GM12878 (cell line): Measurements from ENCODE around the gene DNAJC15. TPM values are rescaled to one million over a fixed set of nuclear protein-coding genes. Genes with fewer than 3 reads are reported as not detected.
A peak's percentile ranks its signal among the peaks of the same experiment; 100 is the strongest.

Source experiments
- ATAC-seq: fragments of 200-7000 bp; cut with Tn5 transposase; 3 replicates; pipeline ENCODE4 v1.9.1; 2020; ENCODE audit warnings: mild to moderate bottlenecking, moderate library complexity
- BruUV-seq: library from RNA; stranded (reverse); fragments of 400-500 nt; replicated peaks from 2 replicates; lab custom pipeline; 2021; lab: Mats Ljungman, UMichigan
- CTCF ChIA-PET: fragments of 300-600 bp; sonication (Branson Sonifier 250); formaldehyde crosslinking; extraction: SDS; loops from one replicate; lab custom pipeline; 2021; ENCODE audit warnings: inconsistent platforms; lab: Yijun Ruan, JAX
- POLR2A ChIA-PET: fragments of 350-600 bp; formaldehyde crosslinking; extraction: SDS; loops from one replicate; lab custom pipeline; 2021; ENCODE audit warnings: inconsistent platforms; lab: Charles Lee
- RAD21 ChIA-PET: fragments of 300-600 bp; sonication (Branson Sonifier 250); formaldehyde crosslinking; loops from one replicate; lab custom pipeline; 2023; ENCODE audit warnings: antibody characterized with exemption; ENCODE audit not compliant: unreplicated experiment; lab: Charles Lee
- SMC1A ChIA-PET: fragments of 300-600 bp; sonication (Branson Sonifier 250); formaldehyde crosslinking; loops from one replicate; lab custom pipeline; 2023; ENCODE audit not compliant: unreplicated experiment, uncharacterized antibody; lab: Charles Lee
- DNase-seq: peaks from one replicate; pipeline ENCODE4 v3.0.0-alpha.2; 2011; ENCODE audit warnings: low read depth, low spot score
- FAIRE-seq: peaks from 3 replicates; lab custom pipeline; 2011; peaks lifted over from hg19 to GRCh38; lab: Jason Lieb, UNC
- H2AFZ ChIP-seq: 2 replicates; pipeline ENCODE4 v1.6.0; 2011; ENCODE audit warnings: low read depth, low read length, control low read depth; ENCODE audit not compliant: control insufficient read depth
- H3K27ac ChIP-seq: 2 replicates; pipeline ENCODE4 v1.5.1; 2011; ENCODE audit warnings: control low read depth; ENCODE audit not compliant: control insufficient read depth, insufficient read depth
- H3K27me3 ChIP-seq, 2 experiments: replicated peaks in 1 of 2; 2 replicates each; pipeline versions ENCODE4 v1.6.0 to v1.6.1; 2011; ENCODE audit warnings: low read length in 1 of 2; ENCODE audit not compliant: control insufficient read depth in 2 of 2, insufficient read depth in 2 of 2
- H3K36me3 ChIP-seq, 2 experiments: 2 replicates each; pipeline ENCODE4 v1.5.1; 2011; ENCODE audit warnings: low read length in 1 of 2; ENCODE audit not compliant: control insufficient read depth in 2 of 2, insufficient read depth in 2 of 2
- H3K4me1 ChIP-seq: 2 replicates; pipeline ENCODE4 v1.6.1; 2011; ENCODE audit warnings: mild to moderate bottlenecking, low read length, moderate library complexity, mixed read lengths; ENCODE audit not compliant: control insufficient read depth, insufficient read depth
- H3K4me2 ChIP-seq: 2 replicates; pipeline ENCODE4 v1.6.0; 2011; ENCODE audit warnings: control low read depth; ENCODE audit not compliant: control insufficient read depth, insufficient read depth
- H3K4me3 ChIP-seq: fragments of 200-600 bp; sonication (generic); 2 replicates; pipeline ENCODE4 v1.5.1; 2016
- H3K79me2 ChIP-seq: 2 replicates; pipeline ENCODE4 v1.6.0; 2011; ENCODE audit warnings: low read length; ENCODE audit not compliant: control insufficient read depth, insufficient read depth
- H3K9ac ChIP-seq: 2 replicates; pipeline ENCODE4 v1.8.0; 2011; ENCODE audit warnings: low read length, control low read depth, mixed read lengths; ENCODE audit not compliant: control insufficient read depth, insufficient read depth
- H3K9me3 ChIP-seq: replicated peaks from 3 replicates; pipeline ENCODE4 v1.5.1; 2011; ENCODE audit warnings: mild to moderate bottlenecking, low read length; ENCODE audit not compliant: control insufficient read depth, insufficient read depth
- H4K20me1 ChIP-seq: 2 replicates; pipeline ENCODE4 v1.6.0; 2011; ENCODE audit not compliant: control insufficient read depth, insufficient read depth
- CBX3 ChIP-seq: fragments of 200-600 bp; sonication (generic); IDR thresholded peaks from 2 replicates; pipeline ENCODE4 v1.6.1; 2016; ENCODE audit warnings: low read depth, borderline replicate concordance
- CBX5 ChIP-seq: sonication (generic); IDR thresholded peaks from 2 replicates; pipeline ENCODE4 v1.6.1; 2016; ENCODE audit warnings: low read depth, moderate library complexity, mild to moderate bottlenecking, inconsistent platforms
- E4F1 ChIP-seq: fragments of 450-650 bp; IDR thresholded peaks from 2 replicates; pipeline ENCODE4 v1.6.1; 2018; ENCODE audit warnings: borderline replicate concordance, mild to moderate bottlenecking; ENCODE audit not compliant: partially characterized antibody
- EED ChIP-seq: sonication (generic); IDR thresholded peaks from 2 replicates; pipeline ENCODE4 v1.6.1; 2016; ENCODE audit warnings: antibody characterized with exemption, low read depth
- FOXK2 ChIP-seq: fragments of 450-650 bp; IDR thresholded peaks from 2 replicates; pipeline ENCODE4 v1.6.1; 2017; ENCODE audit warnings: mild to moderate bottlenecking, moderate library complexity
- HCFC1 ChIP-seq: fragments of 150-350 bp; IDR thresholded peaks from 2 replicates; pipeline ENCODE4 v1.6.1; 2014; ENCODE audit warnings: low read length
- IKZF1 ChIP-seq: fragments of 450-650 bp; conservative IDR thresholded peaks from 2 replicates; pipeline ENCODE4 v1.6.1; 2017; ENCODE audit warnings: antibody characterized with exemption, mild to moderate bottlenecking
- IKZF2 ChIP-seq, 2 experiments: fragments of 450-650 bp; IDR thresholded peaks; 2 replicates each; pipeline ENCODE4 v1.6.1; 2017; ENCODE audit warnings: mild to moderate bottlenecking in 2 of 2, moderate library complexity in 2 of 2
- JUNB ChIP-seq: IDR thresholded peaks from 2 replicates; pipeline ENCODE4 v1.6.1; 2016; ENCODE audit warnings: antibody characterized with exemption, mild to moderate bottlenecking
- MEF2A ChIP-seq: IDR thresholded peaks from 2 replicates; pipeline ENCODE4 v1.6.1; 2011; ENCODE audit warnings: low read depth, mild to moderate bottlenecking, low read length, moderate library complexity; ENCODE audit not compliant: insufficient read depth
- MTA3 ChIP-seq: IDR thresholded peaks from 2 replicates; pipeline ENCODE4 v1.6.1; 2012; ENCODE audit warnings: low read length, inconsistent platforms, borderline replicate concordance
- NBN ChIP-seq: fragments of 450-650 bp; IDR thresholded peaks from 2 replicates; pipeline ENCODE4 v1.6.1; 2016
- PAX8 ChIP-seq: fragments of 450-650 bp; IDR thresholded peaks from 2 replicates; pipeline ENCODE4 v1.6.1; 2017; ENCODE audit warnings: mild to moderate bottlenecking, moderate library complexity
- POLR2AphosphoS2 ChIP-seq: IDR thresholded peaks from 2 replicates; pipeline ENCODE4 v1.6.1; 2011; ENCODE audit warnings: low read depth, mild to moderate bottlenecking, low read length, improper control_type of control experiment, moderate library complexity
- RFX5 ChIP-seq: IDR thresholded peaks from 2 replicates; pipeline ENCODE4 v1.6.1; 2011; ENCODE audit warnings: low read depth, low read length, improper control_type of control experiment
- RUNX3 ChIP-seq: IDR thresholded peaks from 2 replicates; pipeline ENCODE4 v1.6.1; 2012; ENCODE audit warnings: low read length, inconsistent platforms
- SMAD1 ChIP-seq: fragments of 450-650 bp; IDR thresholded peaks from 2 replicates; pipeline ENCODE4 v1.6.1; 2018; ENCODE audit warnings: mild to moderate bottlenecking, low read depth; ENCODE audit not compliant: partially characterized antibody
- TCF7 ChIP-seq: IDR thresholded peaks from 2 replicates; pipeline ENCODE4 v1.6.1; 2014; ENCODE audit warnings: antibody characterized with exemption, borderline replicate concordance
- ZNF384 ChIP-seq: IDR thresholded peaks from 2 replicates; pipeline ENCODE4 v1.6.1; 2012; ENCODE audit warnings: low read depth, mild to moderate bottlenecking, low read length, improper control_type of control experiment, borderline replicate concordance
- WGBS: methylation state at CpG from one replicate; pipeline ENCODE4 v1.1.6; 2016; ENCODE audit warnings: low lambda C conversion rate; ENCODE audit not compliant: insufficient replicate concordance, insufficient coverage; ENCODE audit errors: missing lambda C conversion rate; 5-methylcytosine and 5-hydroxymethylcytosine counted together
- in situ Hi-C: fragments of 300-500 bp; cut with MboI; formaldehyde crosslinking; loops from 9 replicates; pipeline ENCODE4 v1.14.3; 2018; ENCODE audit warnings: mixed read lengths
- intact Hi-C: fragments of 100-400 bp; cut with micrococcal nuclease; formaldehyde crosslinking; loops from one replicate; pipeline ENCODE4 v1.14.2; 2022; ENCODE audit not compliant: unreplicated experiment
- polyA plus RNA-seq, 11 experiments: library from polyadenylated mRNA; depleted of rRNA in 4 of 11; unstranded in 6 of 11; stranded (reverse) in 5 of 11; fragments of >200 nt; fragmentation: Nextera tagmentation in 4 of 11; fragmentation: Illumina TruSeq in 1 of 11; extraction: Ambion mirVana in 4 of 11; extraction: Trizol in 1 of 11; gene quantifications; 1 replicate in 1 of 11; 2 replicates in 10 of 11; pipeline versions ENCODE4 v1.2.1 to v1.2.3, GENCODE V29; 2011 to 2016; ENCODE audit warnings: inconsistent platforms in 2 of 11, missing spikeins in 2 of 11, low read depth in 1 of 11
- total RNA-seq, 4 experiments: library from RNA; depleted of rRNA in 3 of 4; stranded (reverse); fragments of >200 nt in 3 of 4; fragmentation: Illumina TruSeq in 1 of 4; extraction: Trizol in 1 of 4; gene quantifications; 2 replicates each; pipeline versions ENCODE4 v1.2.1 to v1.2.3, GENCODE V29; 2013 to 2021
- TF ChIP-seq, protein P1 (sequence below): IDR thresholded peaks from 2 replicates; pipeline ENCODE4 v1.6.1; 2011; ENCODE audit warnings: borderline replicate concordance, low read depth, mild to moderate bottlenecking, moderate library complexity, mixed read lengths, low read length; ENCODE audit not compliant: insufficient read depth; ENCODE audit errors: extremely low read length
- TF ChIP-seq, protein P2 (sequence below): IDR thresholded peaks from 2 replicates; pipeline ENCODE4 v1.6.1; 2012; ENCODE audit warnings: low read depth, low read length, improper control_type of control experiment

DNAJC15 gene
- total and polyA plus RNA-seq, 10 of the 15 experiments (the other 5 are each of a cell fraction or from before 2014, with no cell fraction given) = 13.1 to 104 (median 54.4) TPM

- H3K27ac ChIP-seq = peak overlapping the region; percentile 33; the same call in 1 of the 2 replicates
- H3K27me3 ChIP-seq = no peaks in the 10 kb centered on the region
- H3K9ac ChIP-seq = no peak overlapping the region
- H3K9me3 ChIP-seq = no peaks in the 10 kb centered on the region; the same call in 2 of the 3 replicates
- no peaks in the 10 kb centered on the region; the same call in 1 of the 2 replicates for H4K20me1 ChIP-seq
- WGBS = 2% methylated on average over 3 of the region's 3 CpGs
- intact Hi-C loops (no loop called here), in situ Hi-C loops (no loop called here)
- H3K4me2 ChIP-seq = peak overlapping the region; percentile 65; the same call in 1 of the 2 replicates
- peaks cover 44% of the 10 kb centered on the region for H3K79me2 ChIP-seq
- H2AFZ ChIP-seq = no peak overlapping the region; the same call in 1 of the 2 replicates
- SMC1A ChIA-PET = interaction anchor here (0.8 to 6.1 kb wide), 18 partner anchors 8 to 86 kb away, joined by 3 to 48 read pairs (median 6); partner anchors contain the start of genes DNAJC15 and EPSTI1
- DNase-seq (no peak), ATAC-seq (peak; percentile 74), FAIRE-seq (peak; percentile 81)
- RAD21 ChIA-PET = interaction anchor here (0.6 to 2.3 kb wide), 9 partner anchors 10 to 747 kb away, joined by 3 to 15 read pairs (median 3); partner anchors contain the start of gene EPSTI1
- CTCF ChIA-PET = interaction anchor here (0.7 to 2.8 kb wide), 10 partner anchors 8 to 86 kb away, joined by 3 to 9 read pairs (median 4); partner anchors contain the start of gene DNAJC15
- POLR2A ChIA-PET = interaction anchor here (1.0 to 1.5 kb wide), 5 partner anchors 9 to 27 kb away, joined by 3 to 4 read pairs (median 3); no protein-coding TSS in a partner anchor
- H3K4me1 ChIP-seq = peaks cover 22% of the 10 kb centered on the region
- 0 out of 2 replicates have a peak overlapping the region, but pooled peaks have one; percentile 10 for H3K4me3 ChIP-seq
- peaks cover 0 to 2% of the 10 kb centered on the region in 2 experiments; a peak in 1 of 4 replicates for H3K36me3 ChIP-seq
- BruUV-seq = no TSS peak
- TF ChIP-seq POLR2AphosphoS2 = no peak
- TF ChIP-seq, protein P1, sequence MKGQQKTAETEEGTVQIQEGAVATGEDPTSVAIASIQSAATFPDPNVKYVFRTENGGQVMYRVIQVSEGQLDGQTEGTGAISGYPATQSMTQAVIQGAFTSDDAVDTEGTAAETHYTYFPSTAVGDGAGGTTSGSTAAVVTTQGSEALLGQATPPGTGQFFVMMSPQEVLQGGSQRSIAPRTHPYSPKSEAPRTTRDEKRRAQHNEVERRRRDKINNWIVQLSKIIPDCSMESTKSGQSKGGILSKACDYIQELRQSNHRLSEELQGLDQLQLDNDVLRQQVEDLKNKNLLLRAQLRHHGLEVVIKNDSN = no peak
- no peak for TF ChIP-seq ZNF384
- peak; percentile 28 for TF ChIP-seq RUNX3
- TF ChIP-seq CBX5 = no peak
- TF ChIP-seq CBX3 = no peak
- TF ChIP-seq SMAD1 = peak; percentile 85
- TF ChIP-seq E4F1 = no peak
- TF ChIP-seq IKZF1 = peak; percentile 60
- TF ChIP-seq, protein P2, sequence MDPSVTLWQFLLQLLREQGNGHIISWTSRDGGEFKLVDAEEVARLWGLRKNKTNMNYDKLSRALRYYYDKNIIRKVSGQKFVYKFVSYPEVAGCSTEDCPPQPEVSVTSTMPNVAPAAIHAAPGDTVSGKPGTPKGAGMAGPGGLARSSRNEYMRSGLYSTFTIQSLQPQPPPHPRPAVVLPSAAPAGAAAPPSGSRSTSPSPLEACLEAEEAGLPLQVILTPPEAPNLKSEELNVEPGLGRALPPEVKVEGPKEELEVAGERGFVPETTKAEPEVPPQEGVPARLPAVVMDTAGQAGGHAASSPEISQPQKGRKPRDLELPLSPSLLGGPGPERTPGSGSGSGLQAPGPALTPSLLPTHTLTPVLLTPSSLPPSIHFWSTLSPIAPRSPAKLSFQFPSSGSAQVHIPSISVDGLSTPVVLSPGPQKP = no peak
- no peak for TF ChIP-seq HCFC1
- no peak for TF ChIP-seq RFX5
- TF ChIP-seq TCF7 = peak; percentile 57; the same call in 1 of the 2 replicates
- peak; percentile 51; the same call in 1 of the 2 replicates for TF ChIP-seq EED
- no peak for TF ChIP-seq PAX8
- TF ChIP-seq JUNB = 0 out of 2 replicates have a peak, but pooled peaks have one; percentile 3
- TF ChIP-seq NBN = 0 out of 2 replicates have a peak, but pooled peaks have one; percentile 19
- TF ChIP-seq MTA3 = no peak
- TF ChIP-seq IKZF2 (IDR thresholded peaks at IDR 0.05) = peak; percentile 50 to 62
- TF ChIP-seq FOXK2 = no peak
- TF ChIP-seq MEF2A = no peak
Measured at GRCh38 chr13:43057653-43058317, 34.4 kb downstream of the DNAJC15 start.
